Prostate gland (tissue), 2 donors: ENCODE results near the gene TP53TG3F.
"Not testable (repeated sequence)": the region's sequence is repeated elsewhere in the genome, so short reads cannot be mapped to it uniquely, and the experiment has no call there.

Experiments used
- CTCF ChIP-seq, 4 experiments: fragments of 200-600 bp in 2 of 4; fragments of 450-650 bp in 2 of 4; sonication (generic) in 2 of 4; IDR thresholded peaks; 1 replicate in 3 of 4; 2 replicates in 1 of 4; pipeline ENCODE4 v1.5.1; 2016 to 2019; ENCODE audit warnings: antibody characterized with exemption in 4 of 4, mild to moderate bottlenecking in 2 of 4, moderate library complexity in 2 of 4
- POLR2A ChIP-seq: fragments of 450-650 bp; IDR thresholded peaks from one replicate; pipeline ENCODE4 v1.6.1; 2016; ENCODE audit warnings: antibody characterized with exemption, mild to moderate bottlenecking
- POLR2AphosphoS5 ChIP-seq: sonication (generic); formaldehyde crosslinking; IDR thresholded peaks from one replicate; pipeline ENCODE4 v1.6.1; 2017; ENCODE audit warnings: antibody characterized with exemption

- TF ChIP-seq CTCF (IDR thresholded peaks at IDR 0.05); POLR2AphosphoS5; POLR2A: not testable (repeated sequence)
Observed at GRCh38 chr16:33491611-33492010, 32.2 kb downstream of the TP53TG3F start.
